ENCODE data around the gene DCDC2B.

DNA sequence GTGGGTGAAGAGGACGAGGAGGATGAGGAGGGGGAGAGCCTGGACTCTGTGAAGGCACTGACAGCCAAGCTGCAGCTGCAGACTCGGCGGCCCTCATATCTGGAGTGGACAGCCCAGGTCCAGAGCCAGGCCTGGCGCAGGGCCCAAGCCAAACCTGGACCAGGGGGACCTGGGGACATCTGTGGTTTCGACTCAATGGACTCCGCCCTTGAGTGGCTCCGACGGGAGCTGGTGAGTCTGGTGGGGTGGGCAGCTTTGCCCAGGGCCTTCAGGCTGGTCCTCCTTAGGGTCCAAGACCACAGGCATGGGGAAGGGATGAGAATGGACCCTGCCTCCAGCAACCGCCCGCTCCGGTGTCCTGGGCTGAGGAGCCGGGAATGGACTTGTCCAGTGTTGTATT, 38.6 kb downstream of the DCDC2B start:
- no peak for TF ChIP-seq POLR2A (IDR thresholded peaks at IDR 0.05)
- TF ChIP-seq, protein P1, sequence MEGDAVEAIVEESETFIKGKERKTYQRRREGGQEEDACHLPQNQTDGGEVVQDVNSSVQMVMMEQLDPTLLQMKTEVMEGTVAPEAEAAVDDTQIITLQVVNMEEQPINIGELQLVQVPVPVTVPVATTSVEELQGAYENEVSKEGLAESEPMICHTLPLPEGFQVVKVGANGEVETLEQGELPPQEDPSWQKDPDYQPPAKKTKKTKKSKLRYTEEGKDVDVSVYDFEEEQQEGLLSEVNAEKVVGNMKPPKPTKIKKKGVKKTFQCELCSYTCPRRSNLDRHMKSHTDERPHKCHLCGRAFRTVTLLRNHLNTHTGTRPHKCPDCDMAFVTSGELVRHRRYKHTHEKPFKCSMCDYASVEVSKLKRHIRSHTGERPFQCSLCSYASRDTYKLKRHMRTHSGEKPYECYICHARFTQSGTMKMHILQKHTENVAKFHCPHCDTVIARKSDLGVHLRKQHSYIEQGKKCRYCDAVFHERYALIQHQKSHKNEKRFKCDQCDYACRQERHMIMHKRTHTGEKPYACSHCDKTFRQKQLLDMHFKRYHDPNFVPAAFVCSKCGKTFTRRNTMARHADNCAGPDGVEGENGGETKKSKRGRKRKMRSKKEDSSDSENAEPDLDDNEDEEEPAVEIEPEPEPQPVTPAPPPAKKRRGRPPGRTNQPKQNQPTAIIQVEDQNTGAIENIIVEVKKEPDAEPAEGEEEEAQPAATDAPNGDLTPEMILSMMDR (IDR thresholded peaks at IDR 0.05 in 8 of 11, conservative IDR thresholded peaks at IDR 0.05 in 3 of 11): no peak
